ENCODE measurements around the gene VDR.

The VDR gene

GRCh38 chr12:47881051-47881450 is 23.7 kb downstream of the VDR start:
- no peak overlapping the region for H3K27ac ChIP-seq
- CTCF ChIA-PET, result no interaction called here
- POLR2A ChIA-PET (ENCODE audit: low non-redundant PET), result no interaction called here
- TF ChIP-seq CTCF (conservative IDR thresholded peaks at IDR 0.05; ENCODE audit: low read depth), result no peak
- no peak for DNase-seq (ENCODE audit: low spot score)

GRCh38 chr12:47878918-47879481 is 25.8 kb downstream of the VDR start:
- DNase-seq (ENCODE audit: low spot score), result no peak
- ChIA-PET POLR2A (ENCODE audit: low non-redundant PET) (no interaction called here), CTCF (interaction anchor here (0.7 to 1.3 kb wide), 2 partner anchors 8 to 9 kb away, joined by 4 read pairs; no protein-coding TSS in a partner anchor)
- H3K27ac ChIP-seq, result no peak overlapping the region
- TF ChIP-seq CTCF (conservative IDR thresholded peaks at IDR 0.05; ENCODE audit: low read depth), result no peak

- H3K27ac ChIP-seq, result no peak overlapping the region
- POLR2A ChIA-PET (ENCODE audit: low non-redundant PET), result no interaction called here
- TF ChIP-seq CTCF (conservative IDR thresholded peaks at IDR 0.05; ENCODE audit: low read depth), result no peak
- CTCF ChIA-PET, result interaction anchor here (1.3 kb wide), 1 partner anchor 8 kb away, joined by 4 read pairs; no protein-coding TSS in a partner anchor
- DNase-seq (ENCODE audit: low spot score), result no peak
These were observed 26.4 kb downstream of the VDR start for GRCh38 chr12:47878293-47878917.

- CTCF ChIA-PET, result no interaction called here
- H3K27ac ChIP-seq, result peak overlapping the region; percentile 60
- TF ChIP-seq CTCF (conservative IDR thresholded peaks at IDR 0.05; ENCODE audit: low read depth), result no peak
- DNase-seq (ENCODE audit: low spot score), result no peak
- POLR2A ChIA-PET (ENCODE audit: low non-redundant PET), result no interaction called here
These were observed 27.7 kb downstream of the VDR start for GRCh38 chr12:47877081-47877480.

- peak; percentile 39 for DNase-seq (ENCODE audit: low spot score)
- CTCF ChIA-PET, result no interaction called here
- POLR2A ChIA-PET (ENCODE audit: low non-redundant PET), result no interaction called here
- TF ChIP-seq CTCF (conservative IDR thresholded peaks at IDR 0.05; ENCODE audit: low read depth), result no peak
- H3K27ac ChIP-seq, result peak overlapping the region; percentile 60
These were observed 28.3 kb downstream of the VDR start for GRCh38 chr12:47876440-47876960.

GRCh38 chr12:47875746-47876439 is 28.9 kb downstream of the VDR start:
- peak overlapping the region; percentile 60 for H3K27ac ChIP-seq
- CTCF ChIA-PET, result no interaction called here
- POLR2A ChIA-PET (ENCODE audit: low non-redundant PET), result no interaction called here
- DNase-seq (ENCODE audit: low spot score), result no peak
- TF ChIP-seq CTCF (conservative IDR thresholded peaks at IDR 0.05; ENCODE audit: low read depth), result no peak
